Trophoblast cell (in vitro differentiated cells and primary cell): ENCODE data around the gene ABLIM2.

Source experiments
- DNase-seq, 2 donors: peaks; one replicate each; pipeline ENCODE4 v3.0.0-alpha.2; 2016
- H2AFZ ChIP-seq: 2 replicates; pipeline ENCODE4 v1.6.1; 2013; ENCODE audit warnings: low read length, moderate library complexity, mild to moderate bottlenecking; ENCODE audit not compliant: insufficient read depth, poor library complexity
- H2AK5ac ChIP-seq: 2 replicates; pipeline ENCODE4 v1.6.1; 2013; ENCODE audit warnings: mild to moderate bottlenecking, low read length
- H2BK120ac ChIP-seq: 2 replicates; pipeline ENCODE4 v1.6.1; 2013; ENCODE audit warnings: low read length, mild to moderate bottlenecking, moderate library complexity; ENCODE audit not compliant: insufficient read depth, poor library complexity
- H2BK12ac ChIP-seq: 2 replicates; pipeline ENCODE4 v1.6.1; 2013; ENCODE audit warnings: mild to moderate bottlenecking, low read length, moderate library complexity
- H2BK5ac ChIP-seq: 2 replicates; pipeline ENCODE4 v1.6.1; 2013; ENCODE audit warnings: low read length, low read depth, moderate library complexity, mild to moderate bottlenecking; ENCODE audit not compliant: poor library complexity
- H3K14ac ChIP-seq: 2 replicates; pipeline ENCODE4 v1.6.1; 2013; ENCODE audit warnings: mild to moderate bottlenecking, low read length
- H3K18ac ChIP-seq: 2 replicates; pipeline ENCODE4 v1.6.1; 2013; ENCODE audit warnings: mild to moderate bottlenecking, low read length
- H3K23ac ChIP-seq: 2 replicates; pipeline ENCODE4 v1.6.1; 2013; ENCODE audit warnings: low read length
- H3K27ac ChIP-seq: 2 replicates; pipeline ENCODE4 v1.5.1; 2013; ENCODE audit warnings: low read depth, mild to moderate bottlenecking, inconsistent platforms, low read length, moderate library complexity
- H3K27me3 ChIP-seq: 2 replicates; pipeline ENCODE4 v1.6.1; 2013; ENCODE audit warnings: inconsistent platforms, mild to moderate bottlenecking, low read length, moderate library complexity; ENCODE audit not compliant: insufficient read depth
- H3K36me3 ChIP-seq, 2 experiments: 1 replicate in 1 of 2; 2 replicates in 1 of 2; pipeline ENCODE4 v1.6.1; 2013; ENCODE audit warnings: low read length in 2 of 2, mild to moderate bottlenecking in 2 of 2, moderate library complexity in 1 of 2; ENCODE audit not compliant: insufficient read depth in 2 of 2, control insufficient read depth in 1 of 2
- H3K4ac ChIP-seq: 2 replicates; pipeline ENCODE4 v1.6.1; 2013; ENCODE audit warnings: low read depth, mild to moderate bottlenecking, low read length, moderate library complexity
- H3K4me1 ChIP-seq, 2 experiments: 1 replicate in 1 of 2; 2 replicates in 1 of 2; pipeline ENCODE4 v1.6.1; 2013; ENCODE audit warnings: low read length in 2 of 2, mild to moderate bottlenecking in 2 of 2, moderate library complexity in 1 of 2; ENCODE audit not compliant: insufficient read depth in 2 of 2, control insufficient read depth in 1 of 2
- H3K4me2 ChIP-seq: 2 replicates; pipeline ENCODE4 v1.6.1; 2013; ENCODE audit warnings: inconsistent platforms, mild to moderate bottlenecking, low read length, moderate library complexity
- H3K4me3 ChIP-seq: 2 replicates; pipeline ENCODE4 v1.5.1; 2013; ENCODE audit warnings: mild to moderate bottlenecking, low read depth, low read length, inconsistent platforms
- H3K79me1 ChIP-seq: one replicate; pipeline ENCODE4 v1.6.1; 2013; ENCODE audit warnings: low read length
- H3K79me2 ChIP-seq: 2 replicates; pipeline ENCODE4 v1.6.1; 2013; ENCODE audit warnings: low read length, mild to moderate bottlenecking; ENCODE audit not compliant: control insufficient read depth, insufficient read depth, poor library complexity
- H3K9ac ChIP-seq: 2 replicates; pipeline ENCODE4 v1.6.1; 2013; ENCODE audit warnings: mild to moderate bottlenecking, low read length
- H3K9me3 ChIP-seq: 2 replicates; pipeline ENCODE4 v1.6.1; 2013; ENCODE audit warnings: low read depth, mild to moderate bottlenecking, control low read depth, inconsistent platforms, low read length; ENCODE audit not compliant: insufficient read depth
- H4K12ac ChIP-seq: 2 replicates; pipeline ENCODE4 v1.6.1; 2013; ENCODE audit warnings: low read depth, mild to moderate bottlenecking, low read length, moderate library complexity
- H4K8ac ChIP-seq: 2 replicates; pipeline ENCODE4 v1.6.1; 2013; ENCODE audit warnings: low read depth, mild to moderate bottlenecking, low read length, moderate library complexity
- H4K91ac ChIP-seq: one replicate; pipeline ENCODE4 v1.6.1; 2013; ENCODE audit warnings: low read depth, mild to moderate bottlenecking, low read length, moderate library complexity
- WGBS: extraction: QIAGEN DNeasy Blood & Tissue Kit; methylation state at CpG from one replicate; pipeline ENCODE4 v1.1.7; 2013; ENCODE audit warnings: missing lambda C conversion rate; ENCODE audit not compliant: insufficient read length, insufficient coverage; ENCODE audit errors: extremely low coverage; 5-methylcytosine and 5-hydroxymethylcytosine counted together

The ABLIM2 gene

DNA sequence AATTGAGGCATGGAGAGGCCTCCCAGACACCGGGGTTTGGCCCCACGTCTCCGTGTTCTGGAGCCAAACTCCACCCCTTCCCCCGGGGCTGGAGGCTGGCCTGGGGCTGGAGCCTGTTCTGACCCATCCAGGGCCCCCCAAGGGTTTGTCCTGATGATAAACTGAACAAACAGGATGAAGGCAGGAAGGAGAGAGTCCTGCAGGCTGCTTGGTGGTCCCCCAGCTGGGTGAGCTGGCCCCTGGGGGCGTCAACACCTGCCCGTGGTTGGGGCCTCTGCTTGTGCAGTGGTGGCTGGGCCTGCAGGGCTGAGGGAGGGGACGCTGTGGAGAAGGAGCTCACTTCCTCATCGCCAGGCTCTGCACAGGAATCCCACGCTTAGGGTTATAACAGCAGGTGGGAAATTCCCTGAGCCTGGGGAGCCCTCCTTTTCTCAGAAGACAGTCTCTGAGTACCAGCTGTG lies 42.7 kb upstream of the ABLIM2 start:
- no CpG with 5 or more reads among the region's 9 CpGs for WGBS
- DNase-seq: no peak
- H2AFZ ChIP-seq: no peak overlapping the region
- H3K14ac ChIP-seq: no peak overlapping the region
- no peak overlapping the region for H3K23ac ChIP-seq
- no peaks in the 10 kb centered on the region for H3K27me3 ChIP-seq
- no peak overlapping the region for H4K12ac ChIP-seq
- H4K91ac ChIP-seq: peak overlapping the region; percentile 16
- H3K79me1 ChIP-seq: peaks cover 33% of the 10 kb centered on the region
- H3K4me2 ChIP-seq: no peak overlapping the region
- peak overlapping the region; percentile 11 for H2BK120ac ChIP-seq
- H3K36me3 ChIP-seq: peaks cover 0 to 2% of the 10 kb centered on the region in 2 experiments
- H4K8ac ChIP-seq: no peak overlapping the region
- peaks cover 4% of the 10 kb centered on the region for H3K9me3 ChIP-seq
- H3K27ac ChIP-seq: no peak overlapping the region
- peaks cover 15% of the 10 kb centered on the region for H3K79me2 ChIP-seq
- no peak overlapping the region for H3K4ac ChIP-seq
- no peak overlapping the region for H3K4me3 ChIP-seq
- H3K18ac ChIP-seq: peak overlapping the region; percentile 11
- peaks cover 43 to 51% of the 10 kb centered on the region in 2 experiments for H3K4me1 ChIP-seq
- H2BK12ac ChIP-seq: no peak overlapping the region
- H2BK5ac ChIP-seq: no peak overlapping the region
- no peak overlapping the region for H3K9ac ChIP-seq
- no peak overlapping the region for H2AK5ac ChIP-seq

DNA sequence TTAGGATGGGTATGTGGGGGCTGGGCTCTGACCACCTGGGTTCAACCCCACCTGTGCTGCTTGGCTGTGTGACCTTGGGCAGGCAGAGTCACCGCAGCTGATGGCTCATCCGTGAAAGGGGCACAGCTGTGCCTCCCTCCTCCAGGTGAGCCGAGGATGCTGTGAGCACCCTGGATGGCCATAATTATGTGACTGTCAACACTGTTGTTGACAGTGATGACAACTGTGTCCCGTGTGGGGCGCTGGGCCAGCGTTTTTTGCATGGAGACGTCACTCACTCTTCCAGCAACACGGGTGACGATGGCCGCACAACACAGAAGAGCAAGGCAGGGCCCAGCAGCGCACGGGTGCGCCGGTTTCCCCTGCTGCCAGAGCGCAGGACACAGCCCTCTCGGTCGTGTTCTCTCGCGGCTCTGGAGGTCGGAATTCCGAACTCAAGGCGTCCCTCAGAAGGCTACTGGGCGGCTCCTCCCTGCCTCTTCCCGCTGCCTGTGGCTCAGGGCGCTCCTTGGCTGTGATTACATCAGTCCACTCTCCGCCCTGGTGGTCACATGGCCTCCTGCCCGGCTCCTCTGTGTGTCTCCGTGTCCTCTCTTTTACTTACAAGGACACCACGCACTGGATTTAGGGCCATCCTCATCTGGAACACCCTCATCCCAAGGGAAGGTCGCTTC lies 41.8 kb upstream of the ABLIM2 start:
- peaks cover 3% of the 10 kb centered on the region for H3K9me3 ChIP-seq
- WGBS: no CpG with 5 or more reads among the region's 30 CpGs
- DNase-seq: peak; percentile 67 to 78
- peaks cover 15% of the 10 kb centered on the region for H3K79me2 ChIP-seq
- peak overlapping the region; percentile 42 for H2AFZ ChIP-seq
- H3K4me2 ChIP-seq: no peak overlapping the region
- no peak overlapping the region for H3K9ac ChIP-seq
- peak overlapping the region; percentile 96 for H2BK12ac ChIP-seq
- H3K27ac ChIP-seq: peak overlapping the region; percentile 16
- H4K12ac ChIP-seq: peak overlapping the region; percentile 9
- H3K23ac ChIP-seq: no peak overlapping the region
- peak overlapping the region; percentile 4 for H3K4ac ChIP-seq
- peaks cover 36% of the 10 kb centered on the region for H3K79me1 ChIP-seq
- peaks cover 40 to 44% of the 10 kb centered on the region in 2 experiments for H3K4me1 ChIP-seq
- peak overlapping the region; percentile 95 for H2AK5ac ChIP-seq
- H3K14ac ChIP-seq: peak overlapping the region; percentile 51
- H2BK120ac ChIP-seq: peak overlapping the region; percentile 98
- H4K91ac ChIP-seq: peak overlapping the region; percentile 97
- H2BK5ac ChIP-seq: peak overlapping the region; percentile 59
- peaks cover 0 to 2% of the 10 kb centered on the region in 2 experiments for H3K36me3 ChIP-seq
- H3K4me3 ChIP-seq: no peak overlapping the region
- peak overlapping the region; percentile 80 for H3K18ac ChIP-seq
- H3K27me3 ChIP-seq: no peaks in the 10 kb centered on the region
- peak overlapping the region; percentile 52 for H4K8ac ChIP-seq

DNA sequence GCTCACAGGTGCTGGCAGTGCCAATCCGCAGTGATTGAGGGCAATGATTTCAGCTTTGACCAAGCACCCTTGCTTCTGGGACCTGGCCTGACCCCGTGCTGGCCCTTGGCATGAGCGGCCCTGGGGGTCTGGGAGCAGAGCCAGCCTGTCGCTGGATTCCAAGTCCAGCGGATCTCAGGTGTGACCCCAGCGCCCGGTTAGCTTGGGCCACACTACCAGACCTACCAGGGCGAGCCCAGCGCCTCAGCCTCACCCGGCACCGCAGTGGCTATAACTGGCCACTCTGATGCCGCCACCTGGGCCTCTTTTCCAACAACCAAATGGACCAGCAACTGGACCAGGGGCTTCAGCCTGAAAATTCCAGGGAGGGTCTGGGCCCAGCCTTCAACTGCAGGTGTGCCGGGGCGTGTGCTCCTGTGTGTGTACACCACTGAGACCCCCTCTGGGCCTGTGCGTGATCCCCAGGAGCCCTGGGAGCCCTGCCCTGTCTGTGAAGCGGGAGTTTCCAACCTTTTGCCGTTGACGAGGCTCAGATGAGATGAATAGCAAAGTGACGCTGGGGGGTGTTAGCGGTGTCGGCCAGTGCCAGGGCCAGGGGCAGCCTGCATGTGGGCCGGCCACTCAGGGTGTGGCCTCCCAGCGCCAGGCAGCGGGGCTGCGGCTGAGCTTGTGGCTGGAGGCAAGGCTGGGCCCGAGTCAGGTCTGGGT lies 41.1 kb upstream of the ABLIM2 start:
- Histone ChIP-seq H4K8ac (peak overlapping the region; percentile 52), H3K9ac (no peak overlapping the region), H3K4me1 (peaks cover 39 to 44% of the 10 kb centered on the region in 2 experiments), H3K36me3 (no peaks in the 10 kb centered on the region), H2BK120ac (peak overlapping the region; percentile 98), H3K9me3 (peaks cover 3% of the 10 kb centered on the region), H3K79me1 (peaks cover 38% of the 10 kb centered on the region), H3K27me3 (no peaks in the 10 kb centered on the region), H3K14ac (peak overlapping the region; percentile 51), H4K91ac (peak overlapping the region; percentile 97), H2AK5ac (peak overlapping the region; percentile 95), H4K12ac (peak overlapping the region; percentile 54), H3K4me2 (peak overlapping the region; percentile 24), H2AFZ (peak overlapping the region; percentile 48), H3K4ac (peak overlapping the region; percentile 37), H3K4me3 (no peak overlapping the region), H3K27ac (peak overlapping the region; percentile 60), H2BK5ac (peak overlapping the region; percentile 59), H2BK12ac (peak overlapping the region; percentile 96), H3K79me2 (peaks cover 15% of the 10 kb centered on the region), H3K23ac (no peak overlapping the region), H3K18ac (peak overlapping the region; percentile 80)
- no CpG with 5 or more reads among the region's 26 CpGs for WGBS
- peak in 1 of 2 donors; percentile 40 for DNase-seq

DNA sequence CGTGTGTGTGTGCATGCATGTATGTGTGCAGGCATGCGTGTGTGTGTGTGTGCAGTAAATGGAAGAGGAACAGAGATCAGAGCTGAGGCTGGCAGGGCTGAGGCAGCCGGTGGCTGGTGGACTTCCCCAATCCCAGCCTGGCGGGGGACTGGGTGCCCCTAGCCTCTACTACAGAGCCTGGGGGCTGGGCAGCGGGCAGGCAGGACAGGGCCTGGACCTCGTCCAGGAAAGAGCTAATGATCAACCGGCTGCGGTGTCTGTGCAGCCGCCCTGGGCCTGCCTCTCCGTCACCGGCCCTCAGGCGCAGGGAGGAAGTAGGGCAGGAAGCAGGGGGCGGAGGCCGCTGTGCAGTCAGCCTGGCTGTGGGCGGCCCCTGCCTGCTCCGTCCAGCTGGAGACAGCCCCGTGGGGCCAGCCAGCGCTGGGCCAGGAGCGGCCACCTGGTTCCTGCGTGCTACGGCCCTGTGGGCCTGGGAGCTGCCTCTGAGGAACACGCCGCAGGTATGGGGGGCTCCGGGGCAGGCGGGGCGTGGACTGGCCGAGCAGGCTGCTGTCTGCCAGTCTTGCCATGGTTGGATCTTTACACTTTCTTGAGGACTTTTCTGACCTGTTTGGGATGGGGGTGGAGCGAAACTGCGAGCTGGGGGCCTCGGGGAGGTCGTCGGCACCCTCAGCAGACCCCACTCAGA lies 40.4 kb upstream of the ABLIM2 start, which contains the start of gene SH3TC1:
Gene SH3TC1 (plus strand): TSS at position 385 of the 688 bp plus-strand sequence. CDS start 5,905 bp downstream, outside the sequence.
- peaks cover 44 to 51% of the 10 kb centered on the region in 2 experiments for H3K4me1 ChIP-seq
- H4K91ac ChIP-seq: peak within 1 kb of the TSS; percentile 97
- DNase-seq: peak; percentile 93 to 96
- H3K14ac ChIP-seq: peak within 1 kb of the TSS; percentile 80
- H3K79me1 ChIP-seq: peaks cover 42% of the 10 kb centered on the region
- H2AK5ac ChIP-seq: peak within 1 kb of the TSS; percentile 95
- peak within 1 kb of the TSS; percentile 48 for H2AFZ ChIP-seq
- peak within 1 kb of the TSS; percentile 45 for H3K4me3 ChIP-seq
- no peaks in the 10 kb centered on the region for H3K36me3 ChIP-seq
- peak within 1 kb of the TSS; percentile 98 for H2BK120ac ChIP-seq
- peak within 1 kb of the TSS; percentile 24 for H3K4me2 ChIP-seq
- peak within 1 kb of the TSS; percentile 78 for H2BK5ac ChIP-seq
- H4K12ac ChIP-seq: peak within 1 kb of the TSS; percentile 54
- peak within 1 kb of the TSS; percentile 80 for H3K18ac ChIP-seq
- peak within 1 kb of the TSS; percentile 96 for H2BK12ac ChIP-seq
- peak within 1 kb of the TSS; percentile 71 for H4K8ac ChIP-seq
- no peaks in the 10 kb centered on the region for H3K27me3 ChIP-seq
- no peak within 1 kb of the TSS for H3K23ac ChIP-seq
- H3K79me2 ChIP-seq: peaks cover 15% of the 10 kb centered on the region
- WGBS: no CpG with 5 or more reads among the region's 32 CpGs
- peak within 1 kb of the TSS; percentile 37 for H3K4ac ChIP-seq
- H3K9me3 ChIP-seq: peaks cover 3% of the 10 kb centered on the region
- peak within 1 kb of the TSS; percentile 60 for H3K27ac ChIP-seq
- H3K9ac ChIP-seq: no peak within 1 kb of the TSS
